Heart right ventricle (tissue), 16 donors: Measurements from ENCODE around the gene CCDC102B. TPM values are rescaled to one million over a fixed set of nuclear protein-coding genes. Genes with fewer than 3 reads are reported as not detected.
"Not testable (repeated sequence)": the region's sequence is repeated elsewhere in the genome, so short reads cannot be mapped to it uniquely, and the experiment has no call there.

ENCODE experiments used
- ATAC-seq, 8 donors: fragments of 200-7000 bp; cut with Tn5 transposase; one replicate each; pipeline ENCODE4 v1.9.1; 2020; ENCODE audit warnings: mild to moderate bottlenecking in 8 of 8, moderate library complexity in 8 of 8, moderate number of reproducible peaks in 1 of 8
- DNase-seq, 2 donors: peaks; one replicate each; pipeline ENCODE4 v3.0.0-alpha.2; 2020
- H3K27ac ChIP-seq, 10 donors: fragments of 200-600 bp; sonication (generic) in 2 of 10; one replicate each; pipeline versions ENCODE4 v1.5.0 to v1.8.0; 2020 to 2022; ENCODE audit warnings: mild to moderate bottlenecking in 3 of 10
- H3K27me3 ChIP-seq, 7 donors: fragments of 200-600 bp; one replicate each; pipeline ENCODE4 v1.8.0; 2021 to 2022; ENCODE audit warnings: mild to moderate bottlenecking in 2 of 7
- H3K36me3 ChIP-seq, 9 donors: fragments of 200-600 bp; sonication (generic) in 1 of 9; one replicate each; pipeline versions ENCODE4 v1.5.0 to v1.8.0; 2020 to 2022; ENCODE audit warnings: mild to moderate bottlenecking in 2 of 9
- H3K4me1 ChIP-seq, 9 donors: fragments of 200-600 bp; sonication (generic) in 1 of 9; one replicate each; pipeline versions ENCODE4 v1.5.0 to v1.8.0; 2020 to 2022; ENCODE audit warnings: mild to moderate bottlenecking in 4 of 9
- H3K4me3 ChIP-seq, 10 donors: fragments of 200-600 bp; sonication (generic) in 2 of 10; one replicate each; pipeline versions ENCODE4 v1.5.0 to v1.8.0; 2020 to 2022; ENCODE audit warnings: mild to moderate bottlenecking in 7 of 10, moderate library complexity in 2 of 10
- H3K9me3 ChIP-seq, 11 donors: fragments of 200-600 bp in 10 of 11; sonication (generic) in 2 of 11; one replicate each; pipeline versions ENCODE4 v1.5.0 to v1.8.0; 2013 to 2022; ENCODE audit warnings: mild to moderate bottlenecking in 2 of 11, control low read depth in 1 of 11, moderate library complexity in 1 of 11
- WGBS, 2 donors: extraction: QIAGEN DNeasy Blood & Tissue Kit; methylation state at CpG; one replicate each; pipeline ENCODE4 v1.1.7; 2013; ENCODE audit warnings: inconsistent platforms in 1 of 2; 5-methylcytosine and 5-hydroxymethylcytosine counted together
- intact Hi-C, 10 donors: fragments of 100-400 bp; cut with DNase I; formaldehyde crosslinking; loops; one replicate each; pipeline versions ENCODE4 v1.11.1 to v1.14.2; 2022
- polyA plus RNA-seq, 2 donors: library from polyadenylated mRNA; stranded (reverse); fragments of 200-250 nt; gene quantifications; one replicate each; pipeline ENCODE4 v1.2.3, GENCODE V29; 2013
- total RNA-seq, 10 donors: library from RNA; stranded (reverse); fragmentation: NEBNext Ultra II Directional in 3 of 10; extraction: Animal tissue kit (Norgen Biotek cat#: 25700) in 3 of 10; gene quantifications; one replicate each; pipeline versions ENCODE4 v1.2.1 to v1.2.4, GENCODE V29; 2021 to 2023
- TF ChIP-seq, protein P1 (sequence below), 9 donors: fragments of 200-600 bp; sonication (generic) in 2 of 9; IDR thresholded peaks; one replicate each; pipeline versions ENCODE4 v1.5.0 to v1.8.0; 2021 to 2022; ENCODE audit warnings: antibody characterized with exemption in 9 of 9, mild to moderate bottlenecking in 5 of 9, moderate library complexity in 1 of 9
- donor health status: Arrhythmogenic right ventricular cardiomyopathy.
- donor health status: ischemic (EF 13 %, LVEDD 7.1; RV severe dilation, severe dysfunction).
- donor health status: healthy with polysubstance abuse.
- donor health status: DM: no; HTN: yes; CAD: no.
- donor health status: DM: no; HTN: no; CAD: no.
- donor health status: ischemic (EF 25% LVEDD 6.9; RV normal size, moderate dysfunction).
- donor health status: ischemic (EF 25% LVEDD 5.7; RV mildly dilated, moderate dysfunction).
- donor health status: healthy.
- donor health status: DM: yes; HTN: yes; CAD: no.
- donor health status: Ischemic cardiomyopathy.
- donor health status: ischemic (EF 35%, LVEDD 5.7; RV mildly dilated, moderate dysfunction).
- donor health status: nonischemic (EF 11% LVEDD 7.7; RV severe dilation, severe dysfunction).
- donor health status: DM: yes; HTN: yes; CAD: no.
- donor health status: PGD.
- donor health status: ischemic (EF 29% LVEDD 5.4; RV normal size, mild dysfunction).
- donor health status: nonischemic (EF 23%, LVEDD 6.1; RV moderate dilation, normal function).

The CCDC102B gene
- total and polyA plus RNA-seq, 12 donors = 2.8 to 7.3 (median 5.8) TPM

DNA sequence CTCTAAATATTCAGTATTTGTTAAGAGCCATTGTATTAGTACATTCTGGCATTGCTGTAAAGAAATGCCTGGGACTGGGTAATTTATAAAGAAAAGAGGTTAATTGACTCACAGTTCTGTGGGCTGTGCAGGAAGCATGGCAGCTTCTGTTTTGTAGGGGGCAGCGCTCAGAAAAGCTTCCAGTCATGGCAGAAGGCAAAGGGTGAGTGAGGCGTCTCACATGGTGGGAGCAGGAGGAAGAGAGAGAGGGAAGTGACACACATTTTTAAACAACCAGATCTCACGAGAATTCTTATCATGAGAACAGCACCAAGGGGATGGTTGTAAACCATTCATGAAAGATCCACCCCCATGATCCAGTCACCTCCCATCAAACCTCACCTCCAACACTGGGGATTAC is 13.8 kb upstream of the CCDC102B start:
- TF ChIP-seq, protein P1, sequence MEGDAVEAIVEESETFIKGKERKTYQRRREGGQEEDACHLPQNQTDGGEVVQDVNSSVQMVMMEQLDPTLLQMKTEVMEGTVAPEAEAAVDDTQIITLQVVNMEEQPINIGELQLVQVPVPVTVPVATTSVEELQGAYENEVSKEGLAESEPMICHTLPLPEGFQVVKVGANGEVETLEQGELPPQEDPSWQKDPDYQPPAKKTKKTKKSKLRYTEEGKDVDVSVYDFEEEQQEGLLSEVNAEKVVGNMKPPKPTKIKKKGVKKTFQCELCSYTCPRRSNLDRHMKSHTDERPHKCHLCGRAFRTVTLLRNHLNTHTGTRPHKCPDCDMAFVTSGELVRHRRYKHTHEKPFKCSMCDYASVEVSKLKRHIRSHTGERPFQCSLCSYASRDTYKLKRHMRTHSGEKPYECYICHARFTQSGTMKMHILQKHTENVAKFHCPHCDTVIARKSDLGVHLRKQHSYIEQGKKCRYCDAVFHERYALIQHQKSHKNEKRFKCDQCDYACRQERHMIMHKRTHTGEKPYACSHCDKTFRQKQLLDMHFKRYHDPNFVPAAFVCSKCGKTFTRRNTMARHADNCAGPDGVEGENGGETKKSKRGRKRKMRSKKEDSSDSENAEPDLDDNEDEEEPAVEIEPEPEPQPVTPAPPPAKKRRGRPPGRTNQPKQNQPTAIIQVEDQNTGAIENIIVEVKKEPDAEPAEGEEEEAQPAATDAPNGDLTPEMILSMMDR (IDR thresholded peaks at IDR 0.05) = no peak
- Histone ChIP-seq H3K9me3 (no peaks in the 10 kb centered on the region), H3K27me3 (no peaks in the 10 kb centered on the region), H3K36me3 (no peaks in the 10 kb centered on the region), H3K27ac (no peak overlapping the region), H3K4me3 (no peak overlapping the region), H3K4me1 (peaks cover 0 to 4% (median 0%) of the 10 kb centered on the region in 9 donors)
- DNase-seq = no peak
- no peak for ATAC-seq
- intact Hi-C loops = no loop called here
- WGBS, 2 donors = 65 to 82% methylated on average over 3 of the region's 3 CpGs

DNA sequence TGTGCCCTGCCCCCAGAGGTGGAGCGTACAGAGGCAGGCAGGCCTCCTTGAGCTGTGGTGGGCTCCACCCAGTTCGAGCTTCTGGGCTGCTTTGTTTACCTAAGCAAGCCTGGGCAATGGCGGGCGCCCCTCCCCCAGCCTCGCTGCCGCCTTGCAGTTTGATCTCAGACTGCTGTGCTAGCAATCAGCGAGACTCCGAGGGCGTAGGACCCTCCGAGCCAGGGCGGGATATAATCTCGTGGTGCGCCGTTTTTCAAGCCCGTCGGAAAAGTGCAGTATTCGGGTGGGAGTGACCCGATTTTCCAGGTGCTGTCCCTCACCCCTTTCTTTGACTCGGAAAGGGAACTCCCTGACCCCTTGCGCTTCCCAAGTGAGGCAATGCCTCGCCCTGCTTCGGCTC is 7.6 kb upstream of the CCDC102B start:
- intact Hi-C loops, H3K4me1 ChIP-seq, H3K27ac ChIP-seq, H3K27me3 ChIP-seq, H3K9me3 ChIP-seq, H3K36me3 ChIP-seq, ATAC-seq, DNase-seq, H3K4me3 ChIP-seq: not testable (repeated sequence)
- WGBS, 2 donors = 84 to 86% methylated on average over 14 to 20 of the region's 22 CpGs

DNA sequence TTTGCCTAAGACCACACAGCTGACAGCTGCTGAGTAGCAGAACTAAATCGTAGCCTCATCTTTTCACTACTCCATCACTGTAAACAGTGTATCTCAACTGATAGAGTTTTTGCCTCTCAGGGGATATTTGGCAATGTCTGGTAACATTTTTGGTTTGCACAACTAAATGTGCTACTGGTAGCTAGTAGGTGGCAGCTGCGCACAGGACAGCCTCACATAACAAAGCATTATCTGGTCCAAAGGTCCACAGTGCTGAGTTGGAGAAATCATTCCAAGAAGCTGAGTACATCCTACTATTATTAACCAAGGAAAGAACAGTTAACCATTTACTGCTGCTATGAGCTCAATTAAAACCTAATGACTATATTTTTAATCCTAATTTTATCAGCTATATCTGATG is 6.1 kb upstream of the CCDC102B start:
- ATAC-seq = peak in 2 of 8 donors; percentile 39 to 59
- Histone ChIP-seq H3K36me3 (no peaks in the 10 kb centered on the region), H3K27me3 (no peaks in the 10 kb centered on the region), H3K4me3 (no peak overlapping the region), H3K27ac (no peak overlapping the region), H3K9me3 (no peaks in the 10 kb centered on the region), H3K4me1 (peaks cover 0 to under 1% (median 0%) of the 10 kb centered on the region in 9 donors)
- TF ChIP-seq, protein P1 (IDR thresholded peaks at IDR 0.05) = no peak
- DNase-seq = no peak
- WGBS, 2 donors = 57 to 60% methylated on average over 2 of the region's 2 CpGs
- intact Hi-C loops = no loop called here

DNA sequence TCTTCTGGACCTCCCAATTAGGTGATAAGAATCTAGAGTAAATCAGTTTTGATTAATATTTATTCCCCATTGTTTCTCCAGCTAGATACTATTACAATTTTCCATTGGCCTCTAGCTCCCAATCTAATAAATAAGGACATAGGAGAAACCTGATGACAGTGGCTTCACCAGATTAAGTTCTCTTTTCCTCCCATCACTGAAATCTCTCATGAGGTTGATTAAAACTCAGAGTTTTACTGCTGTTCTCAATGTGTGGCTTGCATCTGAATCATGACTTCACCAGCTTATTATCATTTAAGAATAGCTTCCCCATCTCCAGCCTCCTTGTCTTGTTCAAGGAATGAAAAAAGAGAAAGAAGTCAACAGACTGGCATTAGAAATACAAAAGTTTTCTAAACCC is 3.9 kb upstream of the CCDC102B start:
- H3K27ac ChIP-seq = no peak overlapping the region
- no peak overlapping the region for H3K4me3 ChIP-seq
- DNase-seq (no peak), ATAC-seq (no peak)
- TF ChIP-seq, protein P1 (IDR thresholded peaks at IDR 0.05) = no peak
- intact Hi-C loops = no loop called here
- no peaks in the 10 kb centered on the region for H3K27me3 ChIP-seq
- peaks cover 0 to 8% (median 0%) of the 10 kb centered on the region in 9 donors for H3K4me1 ChIP-seq
- no peaks in the 10 kb centered on the region for H3K9me3 ChIP-seq
- no peaks in the 10 kb centered on the region for H3K36me3 ChIP-seq

DNA sequence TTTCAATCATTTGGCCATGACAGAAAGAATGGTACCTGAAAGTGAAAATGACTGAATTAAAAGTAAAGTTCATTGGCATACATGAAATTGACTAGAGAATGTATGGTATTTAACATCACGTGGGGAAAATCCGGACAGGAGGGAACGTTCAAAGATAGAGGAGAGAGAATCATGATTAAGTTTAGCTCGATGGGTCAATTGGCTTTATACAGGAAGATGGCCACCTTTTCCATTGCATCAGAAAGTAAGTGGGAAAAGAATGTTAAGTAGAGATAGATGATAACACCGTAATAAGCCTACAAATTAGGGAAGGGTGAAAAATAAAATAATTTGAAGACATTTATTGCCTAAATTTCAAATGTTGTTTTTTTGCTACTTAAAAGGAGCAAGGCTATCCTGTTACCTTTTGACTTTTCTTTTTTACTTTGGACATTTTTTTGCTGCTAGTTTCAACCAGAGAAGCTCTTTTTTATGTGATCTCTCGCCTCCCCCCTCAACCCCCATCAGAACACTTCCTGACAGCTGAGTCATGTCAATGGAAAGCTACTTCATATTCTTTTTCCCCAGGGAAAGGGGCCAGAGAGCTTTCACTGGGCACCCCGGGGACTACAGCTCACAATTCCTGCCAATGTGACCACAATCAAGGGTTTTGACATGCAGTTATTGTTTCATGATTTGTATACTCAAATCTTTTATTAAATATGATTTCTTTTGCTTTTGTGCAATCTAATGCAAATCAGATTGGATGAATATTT is 767 bp upstream of the CCDC102B start:
- Histone ChIP-seq H3K27ac (peak overlapping the region in 4 of 10 donors; percentile 11 to 51 (median 30)), H3K4me1 (peaks cover 0 to 15% (median 0%) of the 10 kb centered on the region in 9 donors), H3K27me3 (no peaks in the 10 kb centered on the region), H3K36me3 (no peaks in the 10 kb centered on the region), H3K4me3 (peak overlapping the region in 2 of 10 donors; percentile 37 to 39), H3K9me3 (no peaks in the 10 kb centered on the region)
- intact Hi-C loops = no loop called here
- WGBS, 2 donors = 44 to 45% methylated on average over 7 of the region's 7 CpGs
- ATAC-seq (peak in 7 of 8 donors; percentile 63 to 93 (median 81)), DNase-seq (peak; percentile 14 to 60)
- TF ChIP-seq, protein P1 (IDR thresholded peaks at IDR 0.05) = no peak
